Astrocyte (in vitro differentiated cells and primary cell): ENCODE measurements around the gene TTPAL. TPM values are rescaled to one million over a fixed set of nuclear protein-coding genes. Genes with fewer than 3 reads are reported as not detected.

ENCODE experiments used
- DNase-seq: peaks from one replicate; pipeline ENCODE4 v3.0.0-alpha.2; 2010; ENCODE audit warnings: low read depth
- FAIRE-seq: peaks from 2 replicates; lab custom pipeline; 2011; peaks lifted over from hg19 to GRCh38; lab: Jason Lieb, UNC
- H2AFZ ChIP-seq: 2 replicates; pipeline ENCODE4 v1.6.0; 2012; ENCODE audit warnings: low read depth, low read length, inconsistent platforms
- H3K27ac ChIP-seq: 2 replicates; pipeline ENCODE4 v1.5.1; 2011; ENCODE audit warnings: low read depth, low read length, inconsistent platforms
- H3K27me3 ChIP-seq: 2 replicates; pipeline ENCODE4 v1.6.0; 2011; ENCODE audit warnings: low read length, inconsistent platforms; ENCODE audit not compliant: insufficient read depth
- H3K36me3 ChIP-seq: 2 replicates; pipeline ENCODE4 v1.5.1; 2011; ENCODE audit warnings: low read length, inconsistent platforms; ENCODE audit not compliant: insufficient read depth
- H3K4me1 ChIP-seq: 2 replicates; pipeline ENCODE4 v1.5.1; 2011; ENCODE audit warnings: low read length, inconsistent platforms; ENCODE audit not compliant: insufficient read depth
- H3K4me2 ChIP-seq: 2 replicates; pipeline ENCODE4 v1.6.0; 2012; ENCODE audit warnings: low read length, inconsistent platforms
- H3K4me3 ChIP-seq: 2 replicates; pipeline ENCODE4 v1.5.1; 2011; ENCODE audit warnings: low read depth, mild to moderate bottlenecking, low read length, inconsistent platforms; ENCODE audit not compliant: insufficient read depth
- H3K79me2 ChIP-seq: 2 replicates; pipeline ENCODE4 v1.6.0; 2012; ENCODE audit warnings: mild to moderate bottlenecking, low read length, inconsistent platforms; ENCODE audit not compliant: insufficient read depth
- H3K9ac ChIP-seq: 2 replicates; pipeline ENCODE4 v1.6.0; 2012; ENCODE audit warnings: mild to moderate bottlenecking, low read length, inconsistent platforms
- H3K9me3 ChIP-seq: 2 replicates; pipeline ENCODE4 v1.5.1; 2012; ENCODE audit warnings: low read depth, mild to moderate bottlenecking, low read length, inconsistent platforms; ENCODE audit not compliant: insufficient read depth
- H4K20me1 ChIP-seq: 2 replicates; pipeline ENCODE4 v1.6.0; 2012; ENCODE audit warnings: low read length, inconsistent platforms; ENCODE audit not compliant: insufficient read depth
- H3K27ac Mint-ChIP-seq: one replicate; pipeline ENCODE4 v1.8.0; 2021; ENCODE audit warnings: mild to moderate bottlenecking, mixed read lengths; ENCODE audit not compliant: unreplicated experiment
- H3K27me3 Mint-ChIP-seq: one replicate; pipeline ENCODE4 v1.8.0; 2021; ENCODE audit warnings: low read depth, mixed read lengths; ENCODE audit not compliant: unreplicated experiment
- H3K36me3 Mint-ChIP-seq: one replicate; pipeline ENCODE4 v1.8.0; 2021; ENCODE audit warnings: low read depth, mixed read lengths; ENCODE audit not compliant: unreplicated experiment
- H3K4me1 Mint-ChIP-seq: one replicate; pipeline ENCODE4 v1.8.0; 2021; ENCODE audit warnings: low read depth, mixed read lengths; ENCODE audit not compliant: unreplicated experiment
- H3K4me3 Mint-ChIP-seq: one replicate; pipeline ENCODE4 v1.8.0; 2021; ENCODE audit warnings: mild to moderate bottlenecking, moderate library complexity, mixed read lengths; ENCODE audit not compliant: unreplicated experiment
- H3K9me3 Mint-ChIP-seq: one replicate; pipeline ENCODE4 v1.8.0; 2021; ENCODE audit warnings: mild to moderate bottlenecking, mixed read lengths; ENCODE audit not compliant: unreplicated experiment
- EZH2 ChIP-seq: IDR thresholded peaks from 2 replicates; pipeline ENCODE4 v1.6.1; 2012; ENCODE audit warnings: mild to moderate bottlenecking, low read length, inconsistent platforms; ENCODE audit not compliant: insufficient read depth
- total RNA-seq: library from RNA; stranded (reverse); gene quantifications from 2 replicates; pipeline ENCODE4 v1.2.1, GENCODE V29; 2021
- TF ChIP-seq, protein P1 (sequence below): IDR thresholded peaks from 2 replicates; pipeline ENCODE4 v1.5.1; 2011; ENCODE audit warnings: low read depth, mild to moderate bottlenecking, inconsistent platforms, low read length, moderate library complexity; ENCODE audit not compliant: insufficient read depth

The TTPAL gene
- total RNA-seq, 1 donor from 2014 or later, result 23.3 TPM

DNA sequence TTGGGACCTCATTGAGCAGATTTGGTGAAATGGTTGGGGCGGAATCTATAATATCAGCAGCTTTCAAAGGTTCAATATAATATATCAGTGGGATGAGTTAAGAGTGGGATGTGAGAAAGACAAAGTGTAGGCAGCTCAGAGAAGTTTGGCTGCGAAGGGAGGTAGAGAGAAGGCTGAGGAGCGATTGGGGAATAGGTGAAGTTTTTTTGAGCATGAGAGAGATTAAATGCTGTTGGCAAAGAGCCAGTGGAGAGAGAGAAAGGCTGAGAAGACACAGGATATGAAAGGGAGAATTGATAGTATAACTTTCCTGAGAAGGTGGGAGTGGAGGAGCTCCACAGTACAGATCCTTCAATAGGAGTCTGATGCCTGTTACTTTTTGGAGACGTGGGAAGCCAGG is 58.3 kb downstream of the TTPAL start:
- no peak for TF ChIP-seq EZH2
- TF ChIP-seq, protein P1, sequence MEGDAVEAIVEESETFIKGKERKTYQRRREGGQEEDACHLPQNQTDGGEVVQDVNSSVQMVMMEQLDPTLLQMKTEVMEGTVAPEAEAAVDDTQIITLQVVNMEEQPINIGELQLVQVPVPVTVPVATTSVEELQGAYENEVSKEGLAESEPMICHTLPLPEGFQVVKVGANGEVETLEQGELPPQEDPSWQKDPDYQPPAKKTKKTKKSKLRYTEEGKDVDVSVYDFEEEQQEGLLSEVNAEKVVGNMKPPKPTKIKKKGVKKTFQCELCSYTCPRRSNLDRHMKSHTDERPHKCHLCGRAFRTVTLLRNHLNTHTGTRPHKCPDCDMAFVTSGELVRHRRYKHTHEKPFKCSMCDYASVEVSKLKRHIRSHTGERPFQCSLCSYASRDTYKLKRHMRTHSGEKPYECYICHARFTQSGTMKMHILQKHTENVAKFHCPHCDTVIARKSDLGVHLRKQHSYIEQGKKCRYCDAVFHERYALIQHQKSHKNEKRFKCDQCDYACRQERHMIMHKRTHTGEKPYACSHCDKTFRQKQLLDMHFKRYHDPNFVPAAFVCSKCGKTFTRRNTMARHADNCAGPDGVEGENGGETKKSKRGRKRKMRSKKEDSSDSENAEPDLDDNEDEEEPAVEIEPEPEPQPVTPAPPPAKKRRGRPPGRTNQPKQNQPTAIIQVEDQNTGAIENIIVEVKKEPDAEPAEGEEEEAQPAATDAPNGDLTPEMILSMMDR, result no peak
- Mint-ChIP-seq H3K4me3 (no peak overlapping the region), H3K4me1 (no peaks in the 10 kb centered on the region), H3K27ac (no peak overlapping the region), H3K27me3 (no peaks in the 10 kb centered on the region), H3K9me3 (no peaks in the 10 kb centered on the region), H3K36me3 (no peaks in the 10 kb centered on the region)
- peaks cover 8% of the 10 kb centered on the region for H3K4me1 ChIP-seq
- no peak overlapping the region for H2AFZ ChIP-seq
- H3K79me2 ChIP-seq, result peaks cover 22% of the 10 kb centered on the region
- no peaks in the 10 kb centered on the region for H3K36me3 ChIP-seq
- no peaks in the 10 kb centered on the region for H3K9me3 ChIP-seq
- H3K27me3 ChIP-seq, result no peaks in the 10 kb centered on the region
- H3K4me3 ChIP-seq, result no peak overlapping the region
- no peak for DNase-seq
- no peak overlapping the region for H3K4me2 ChIP-seq
- H4K20me1 ChIP-seq, result no peaks in the 10 kb centered on the region
- no peak for FAIRE-seq
- H3K27ac ChIP-seq, result no peak overlapping the region
- no peak overlapping the region for H3K9ac ChIP-seq

DNA sequence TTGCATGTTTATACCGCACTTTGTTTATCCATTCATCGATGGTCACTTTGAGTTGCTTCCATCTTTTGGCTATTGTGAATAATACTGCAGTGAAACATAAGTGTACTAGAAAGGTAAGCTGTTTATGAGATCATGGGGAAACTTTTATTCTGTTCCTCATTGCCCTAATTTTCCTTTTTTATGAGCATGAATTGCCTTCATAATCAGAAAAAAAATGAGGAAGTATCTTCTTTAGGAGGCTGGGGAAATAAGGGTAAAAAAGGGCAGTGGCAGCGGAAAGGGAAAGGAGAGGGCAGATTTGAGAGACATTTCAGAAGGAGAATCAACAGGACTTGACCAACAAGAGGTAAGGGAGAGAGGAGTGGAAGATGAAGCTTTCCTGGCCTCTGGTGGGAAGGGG is 60.5 kb downstream of the TTPAL start:
- peaks cover 22% of the 10 kb centered on the region for H3K79me2 ChIP-seq
- DNase-seq (no peak), FAIRE-seq (no peak)
- Mint-ChIP-seq H3K4me3 (no peak overlapping the region), H3K27me3 (no peaks in the 10 kb centered on the region), H3K4me1 (peaks cover 6% of the 10 kb centered on the region), H3K27ac (no peak overlapping the region), H3K36me3 (no peaks in the 10 kb centered on the region), H3K9me3 (no peaks in the 10 kb centered on the region)
- no peak overlapping the region for H3K4me3 ChIP-seq
- H3K36me3 ChIP-seq, result no peaks in the 10 kb centered on the region
- H3K27me3 ChIP-seq, result no peaks in the 10 kb centered on the region
- TF ChIP-seq, protein P1, result no peak
- TF ChIP-seq EZH2, result no peak
- no peak overlapping the region for H2AFZ ChIP-seq
- H3K27ac ChIP-seq, result no peak overlapping the region
- no peaks in the 10 kb centered on the region for H3K9me3 ChIP-seq
- no peak overlapping the region for H3K4me2 ChIP-seq
- H4K20me1 ChIP-seq, result no peaks in the 10 kb centered on the region
- H3K4me1 ChIP-seq, result peaks cover 16% of the 10 kb centered on the region
- H3K9ac ChIP-seq, result no peak overlapping the region

DNA sequence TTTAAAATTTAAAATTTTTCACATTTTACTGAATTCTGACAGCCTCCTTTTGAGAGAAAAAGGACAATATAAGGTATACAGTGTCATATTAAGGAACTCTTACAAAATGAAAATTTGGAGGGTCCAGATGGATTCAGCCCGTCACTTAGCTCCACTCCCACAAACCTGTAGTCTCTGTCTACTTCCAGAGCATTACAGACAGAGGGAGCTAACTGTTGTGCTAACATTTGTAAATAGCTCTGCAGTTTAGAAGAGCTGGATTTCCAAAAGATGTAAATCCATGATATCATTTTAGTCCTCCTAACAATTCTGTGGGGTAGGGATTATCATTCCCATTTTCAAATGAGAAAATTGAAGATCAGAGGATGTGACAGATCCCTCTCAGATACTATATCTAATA is 62.3 kb downstream of the TTPAL start:
- H2AFZ ChIP-seq, result no peak overlapping the region
- Mint-ChIP-seq H3K27ac (no peak overlapping the region), H3K9me3 (no peaks in the 10 kb centered on the region), H3K36me3 (no peaks in the 10 kb centered on the region), H3K27me3 (no peaks in the 10 kb centered on the region), H3K4me1 (peaks cover 7% of the 10 kb centered on the region), H3K4me3 (no peak overlapping the region)
- TF ChIP-seq, protein P1, result no peak
- no peak for TF ChIP-seq EZH2
- FAIRE-seq (no peak), DNase-seq (no peak)
- H3K27ac ChIP-seq, result no peak overlapping the region
- no peaks in the 10 kb centered on the region for H3K27me3 ChIP-seq
- H4K20me1 ChIP-seq, result no peaks in the 10 kb centered on the region
- H3K79me2 ChIP-seq, result peaks cover 19% of the 10 kb centered on the region
- no peak overlapping the region for H3K9ac ChIP-seq
- peaks cover 10% of the 10 kb centered on the region for H3K4me1 ChIP-seq
- no peaks in the 10 kb centered on the region for H3K36me3 ChIP-seq
- no peak overlapping the region for H3K4me2 ChIP-seq
- H3K9me3 ChIP-seq, result no peaks in the 10 kb centered on the region
- no peak overlapping the region for H3K4me3 ChIP-seq
